Sigmoid colon (tissue), 4 donors: ENCODE results near the gene VAMP7.

Experiments
- CTCF ChIP-seq, 4 experiments: fragments of 450-650 bp in 3 of 4; fragments of 200-600 bp in 1 of 4; IDR thresholded peaks; one replicate each; pipeline ENCODE4 v1.5.1; 2016 to 2019; ENCODE audit warnings: antibody characterized with exemption in 4 of 4, mild to moderate bottlenecking in 3 of 4, moderate library complexity in 2 of 4
- EP300 ChIP-seq, 4 donors: sonication (generic); formaldehyde crosslinking; IDR thresholded peaks; one replicate each; pipeline ENCODE4 v1.6.1; 2017; ENCODE audit warnings: antibody characterized with exemption in 4 of 4
- POLR2A ChIP-seq, 2 donors: fragments of 450-650 bp; IDR thresholded peaks; one replicate each; pipeline ENCODE4 v1.6.1; 2016; ENCODE audit warnings: antibody characterized with exemption in 2 of 2, mild to moderate bottlenecking in 2 of 2, moderate library complexity in 2 of 2

DNA sequence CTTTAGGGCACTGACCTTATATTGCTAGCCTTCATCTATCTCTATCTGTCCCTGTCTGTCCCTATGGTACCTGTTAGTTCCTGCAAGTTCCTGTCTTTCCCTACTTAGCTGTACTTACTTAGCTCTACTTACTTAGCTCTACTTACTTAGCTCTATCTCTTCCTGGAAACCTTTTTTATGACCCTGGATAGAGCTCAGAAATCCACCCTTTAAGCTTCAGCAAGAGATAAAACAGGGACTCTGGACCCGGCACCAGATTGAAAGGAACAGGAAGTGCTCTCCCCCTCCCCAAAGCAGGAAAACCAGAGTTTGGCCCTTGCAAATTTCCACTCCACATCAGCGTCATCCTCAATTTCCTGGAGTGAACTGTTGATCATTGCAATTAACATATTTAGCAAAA, 104.1 kb downstream of the VAMP7 start:
- no peak for TF ChIP-seq CTCF (IDR thresholded peaks at IDR 0.05)
- no peak for TF ChIP-seq EP300 (IDR thresholded peaks at IDR 0.05)
- TF ChIP-seq POLR2A (IDR thresholded peaks at IDR 0.05) = no peak
